Hepatocyte (in vitro differentiated cells): ENCODE results near the gene C1QTNF8.

Source experiments
- CTCF ChIP-seq: fragments of 200-600 bp; sonication (generic); IDR thresholded peaks from 2 replicates; pipeline ENCODE4 v1.5.1; 2016; ENCODE audit warnings: antibody characterized with exemption, mild to moderate bottlenecking; ENCODE audit not compliant: poor library complexity
- EZH2 ChIP-seq: fragments of 200-600 bp; sonication (generic); IDR thresholded peaks from 2 replicates; pipeline ENCODE4 v1.6.1; 2016; ENCODE audit warnings: antibody characterized with exemption, mild to moderate bottlenecking, borderline replicate concordance

- TF ChIP-seq CTCF: no peak
- TF ChIP-seq EZH2: no peak
Measured at GRCh38 chr16:1121009-1121408, 25.0 kb upstream of the C1QTNF8 start.
